Measurements from ENCODE around the gene TRIM41.

TRIM41 gene

DNA sequence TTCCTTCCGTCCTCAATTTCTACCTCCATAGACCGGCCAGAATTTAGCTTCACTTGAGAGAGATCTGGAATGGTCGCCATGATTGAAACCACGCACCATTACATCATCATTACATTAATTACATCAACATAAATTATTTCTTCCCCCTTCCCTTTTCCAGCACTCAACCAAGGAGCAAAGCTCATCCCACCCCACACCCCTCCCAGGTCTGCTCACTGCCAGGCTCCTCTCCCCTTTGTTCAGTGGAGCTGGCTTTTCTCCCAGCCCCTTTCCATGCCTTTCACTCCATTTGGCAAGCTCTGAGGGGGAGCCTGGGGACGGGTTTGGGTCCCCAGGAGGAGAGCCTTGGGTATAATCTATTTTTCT is 12.2 kb downstream of the TRIM41 start:
- TF ChIP-seq CREB1 (IDR thresholded peaks at IDR 0.05; ENCODE audit: low read depth) (0 out of 2 replicates have a peak, but pooled peaks have one; percentile 6), NFIC (IDR thresholded peaks at IDR 0.05) (no peak)

DNA sequence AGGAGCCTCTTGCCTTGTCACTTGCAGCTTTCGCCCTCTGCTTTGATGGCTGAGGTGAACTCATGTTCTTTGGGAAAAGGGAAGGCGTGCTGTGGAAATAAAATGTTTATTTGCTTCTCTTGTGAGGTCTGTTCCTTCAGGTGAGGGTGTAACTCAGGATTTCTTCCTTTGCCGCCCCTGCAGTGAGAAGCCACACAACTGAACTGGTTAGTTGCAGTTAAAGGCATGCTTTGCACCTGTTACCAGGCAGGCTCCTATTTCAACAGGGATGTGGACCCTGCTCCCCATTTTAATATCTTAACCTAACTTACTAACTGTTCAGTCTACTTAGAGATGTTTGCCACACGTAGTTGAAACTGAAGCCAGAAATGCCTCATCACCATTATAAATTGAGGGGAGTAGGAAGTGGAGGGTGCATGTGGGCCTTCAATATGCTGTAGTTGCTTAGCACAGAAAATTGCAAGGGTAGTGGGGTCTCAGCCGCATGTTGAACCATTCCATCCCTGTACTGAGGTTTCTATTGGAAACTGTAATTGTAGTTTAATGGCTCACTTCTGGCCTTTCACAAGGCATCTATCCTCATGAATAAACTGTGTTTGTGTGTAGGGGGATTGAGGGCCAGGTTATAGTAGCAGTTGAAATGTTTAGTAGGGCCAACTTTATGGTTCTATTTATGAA is 12.7 kb downstream of the TRIM41 start:
- TF ChIP-seq, protein P1, sequence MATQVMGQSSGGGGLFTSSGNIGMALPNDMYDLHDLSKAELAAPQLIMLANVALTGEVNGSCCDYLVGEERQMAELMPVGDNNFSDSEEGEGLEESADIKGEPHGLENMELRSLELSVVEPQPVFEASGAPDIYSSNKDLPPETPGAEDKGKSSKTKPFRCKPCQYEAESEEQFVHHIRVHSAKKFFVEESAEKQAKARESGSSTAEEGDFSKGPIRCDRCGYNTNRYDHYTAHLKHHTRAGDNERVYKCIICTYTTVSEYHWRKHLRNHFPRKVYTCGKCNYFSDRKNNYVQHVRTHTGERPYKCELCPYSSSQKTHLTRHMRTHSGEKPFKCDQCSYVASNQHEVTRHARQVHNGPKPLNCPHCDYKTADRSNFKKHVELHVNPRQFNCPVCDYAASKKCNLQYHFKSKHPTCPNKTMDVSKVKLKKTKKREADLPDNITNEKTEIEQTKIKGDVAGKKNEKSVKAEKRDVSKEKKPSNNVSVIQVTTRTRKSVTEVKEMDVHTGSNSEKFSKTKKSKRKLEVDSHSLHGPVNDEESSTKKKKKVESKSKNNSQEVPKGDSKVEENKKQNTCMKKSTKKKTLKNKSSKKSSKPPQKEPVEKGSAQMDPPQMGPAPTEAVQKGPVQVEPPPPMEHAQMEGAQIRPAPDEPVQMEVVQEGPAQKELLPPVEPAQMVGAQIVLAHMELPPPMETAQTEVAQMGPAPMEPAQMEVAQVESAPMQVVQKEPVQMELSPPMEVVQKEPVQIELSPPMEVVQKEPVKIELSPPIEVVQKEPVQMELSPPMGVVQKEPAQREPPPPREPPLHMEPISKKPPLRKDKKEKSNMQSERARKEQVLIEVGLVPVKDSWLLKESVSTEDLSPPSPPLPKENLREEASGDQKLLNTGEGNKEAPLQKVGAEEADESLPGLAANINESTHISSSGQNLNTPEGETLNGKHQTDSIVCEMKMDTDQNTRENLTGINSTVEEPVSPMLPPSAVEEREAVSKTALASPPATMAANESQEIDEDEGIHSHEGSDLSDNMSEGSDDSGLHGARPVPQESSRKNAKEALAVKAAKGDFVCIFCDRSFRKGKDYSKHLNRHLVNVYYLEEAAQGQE (IDR thresholded peaks at IDR 0.05; ENCODE audit: low read depth) = no peak
- no peak for TF ChIP-seq YY1 (IDR thresholded peaks at IDR 0.05; ENCODE audit: low read depth)
- no peak for TF ChIP-seq RAD21 (IDR thresholded peaks at IDR 0.05; ENCODE audit: low read depth)
- TF ChIP-seq TEAD4 (IDR thresholded peaks at IDR 0.05) = 0 out of 2 replicates have a peak, but pooled peaks have one; percentile 25
- no peak for TF ChIP-seq ZBTB7A (IDR thresholded peaks at IDR 0.05; ENCODE audit: low read depth)
- TF ChIP-seq, protein P2, sequence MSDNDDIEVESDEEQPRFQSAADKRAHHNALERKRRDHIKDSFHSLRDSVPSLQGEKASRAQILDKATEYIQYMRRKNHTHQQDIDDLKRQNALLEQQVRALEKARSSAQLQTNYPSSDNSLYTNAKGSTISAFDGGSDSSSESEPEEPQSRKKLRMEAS (IDR thresholded peaks at IDR 0.05) = no peak
- no peak for TF ChIP-seq TCF12 (IDR thresholded peaks at IDR 0.05; ENCODE audit: low read depth)

DNA sequence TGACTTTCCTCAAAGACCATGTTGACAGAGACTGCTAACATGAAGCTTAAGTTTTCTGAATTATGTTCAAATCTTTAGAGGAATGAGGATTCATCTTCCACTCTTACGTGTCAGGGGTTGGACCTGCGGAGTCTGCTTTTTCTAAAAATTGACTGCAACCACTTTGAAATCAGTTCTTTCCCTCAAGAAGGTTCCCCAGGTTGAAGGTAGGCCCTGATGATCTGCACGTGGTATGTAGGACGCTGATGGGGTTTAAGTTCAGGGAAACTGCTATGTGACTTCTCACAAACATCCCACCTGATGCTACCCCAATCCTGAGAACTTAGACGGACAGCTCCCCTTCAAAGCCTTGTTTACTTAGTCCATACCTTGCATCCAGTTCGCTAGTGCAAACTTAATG is 13.4 kb downstream of the TRIM41 start:
- TF ChIP-seq, protein P1 (IDR thresholded peaks at IDR 0.05; ENCODE audit: low read depth) = no peak
- TF ChIP-seq TCF12 (IDR thresholded peaks at IDR 0.05; ENCODE audit: low read depth) = no peak

DNA sequence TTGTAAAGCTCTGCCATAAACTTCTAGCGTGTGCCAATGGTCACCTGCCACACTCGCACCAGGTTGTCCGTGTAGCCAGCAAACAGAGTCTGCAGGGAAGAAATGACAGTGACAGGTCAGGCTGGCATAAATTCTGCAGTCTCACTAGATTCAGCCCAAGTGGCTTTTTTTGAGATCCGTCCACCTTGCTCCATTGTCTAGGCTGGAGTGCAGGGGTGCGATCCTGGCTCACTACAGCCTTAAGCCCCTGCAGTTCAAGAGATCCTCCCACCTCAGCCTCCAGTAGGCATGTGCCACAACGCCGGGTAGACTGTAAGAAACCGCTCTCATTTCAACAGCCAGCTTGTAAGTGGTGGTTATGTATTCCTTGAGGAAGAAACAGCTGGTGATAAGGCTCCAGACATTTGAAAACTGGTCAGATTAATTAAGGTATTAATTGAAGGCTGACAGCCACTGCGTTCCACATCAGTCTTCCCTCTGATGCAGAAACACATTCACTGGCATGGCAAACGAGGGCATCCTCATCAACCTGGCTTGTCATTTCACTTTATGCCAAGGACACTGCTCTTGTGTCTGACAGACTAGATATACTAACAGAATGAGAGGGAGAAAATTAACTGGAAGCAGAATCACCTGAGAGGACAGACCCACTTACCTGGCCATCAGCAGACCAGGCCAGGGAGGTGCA is 14.0 kb downstream of the TRIM41 start:
- TF ChIP-seq, protein P3, sequence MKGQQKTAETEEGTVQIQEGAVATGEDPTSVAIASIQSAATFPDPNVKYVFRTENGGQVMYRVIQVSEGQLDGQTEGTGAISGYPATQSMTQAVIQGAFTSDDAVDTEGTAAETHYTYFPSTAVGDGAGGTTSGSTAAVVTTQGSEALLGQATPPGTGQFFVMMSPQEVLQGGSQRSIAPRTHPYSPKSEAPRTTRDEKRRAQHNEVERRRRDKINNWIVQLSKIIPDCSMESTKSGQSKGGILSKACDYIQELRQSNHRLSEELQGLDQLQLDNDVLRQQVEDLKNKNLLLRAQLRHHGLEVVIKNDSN (IDR thresholded peaks at IDR 0.05) = no peak
- TF ChIP-seq TCF12 (IDR thresholded peaks at IDR 0.05; ENCODE audit: low read depth) (no peak), EGR1 (IDR thresholded peaks at IDR 0.05) (no peak), FOXM1 (IDR thresholded peaks at IDR 0.05; ENCODE audit: borderline replicate concordance, low read depth) (no peak), YY1 (IDR thresholded peaks at IDR 0.05; ENCODE audit: low read depth) (no peak), EP300 (IDR thresholded peaks at IDR 0.05; ENCODE audit: borderline replicate concordance) (no peak), TAF1 (IDR thresholded peaks at IDR 0.05; ENCODE audit: low read depth) (no peak), ZBTB7A (IDR thresholded peaks at IDR 0.05; ENCODE audit: low read depth) (no peak), TEAD4 (IDR thresholded peaks at IDR 0.05) (no peak), NFIC (IDR thresholded peaks at IDR 0.05) (no peak), RAD21 (IDR thresholded peaks at IDR 0.05; ENCODE audit: low read depth) (no peak)
- TF ChIP-seq, protein P1 (IDR thresholded peaks at IDR 0.05; ENCODE audit: low read depth) = no peak

DNA sequence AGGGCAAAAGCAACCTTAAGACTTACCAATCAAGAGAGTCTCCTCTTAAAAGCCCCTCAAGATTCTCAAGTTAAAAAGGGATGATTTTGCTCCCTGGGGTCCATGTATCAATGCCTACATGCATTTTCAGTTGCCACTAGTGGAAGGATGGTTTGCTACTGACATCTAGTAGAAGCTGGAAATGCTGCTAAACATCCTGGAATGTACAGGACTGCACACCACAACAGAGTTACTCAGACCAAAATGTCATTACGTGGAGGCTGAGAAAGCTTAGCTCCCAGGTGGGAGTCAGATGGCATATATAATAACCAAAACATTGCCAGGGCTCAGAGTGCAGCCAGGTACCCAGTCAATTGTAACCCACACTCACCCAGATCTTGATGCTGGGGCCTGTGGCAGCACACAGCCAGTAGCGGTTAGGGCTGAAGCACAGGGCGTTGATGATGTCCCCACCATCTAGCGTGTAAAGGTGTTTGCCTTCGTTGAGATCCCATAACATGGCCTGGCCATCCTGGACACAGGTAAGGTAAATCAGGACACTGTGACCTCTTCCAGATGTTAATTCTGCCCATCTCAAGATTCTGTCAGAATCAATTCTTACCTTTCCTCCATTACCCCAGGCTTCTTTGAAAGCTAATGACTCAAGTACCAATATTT is 14.8 kb downstream of the TRIM41 start:
- TF ChIP-seq YY1 (IDR thresholded peaks at IDR 0.05; ENCODE audit: low read depth) (no peak), RAD21 (IDR thresholded peaks at IDR 0.05; ENCODE audit: low read depth) (no peak), EGR1 (IDR thresholded peaks at IDR 0.05) (no peak), EP300 (IDR thresholded peaks at IDR 0.05; ENCODE audit: borderline replicate concordance) (no peak), TEAD4 (IDR thresholded peaks at IDR 0.05) (no peak), ZBTB7A (IDR thresholded peaks at IDR 0.05; ENCODE audit: low read depth) (no peak), NFIC (IDR thresholded peaks at IDR 0.05) (no peak), CREB1 (IDR thresholded peaks at IDR 0.05; ENCODE audit: low read depth) (no peak), FOXM1 (IDR thresholded peaks at IDR 0.05; ENCODE audit: borderline replicate concordance, low read depth) (no peak)

Measured in Ishikawa (cell line).